Raji (cell line): ENCODE measurements around the gene IRF2BP1.
A peak's percentile ranks its signal among the peaks of the same experiment; 100 is the strongest.

Source experiments
- POLR2A ChIP-seq: IDR thresholded peaks from 2 replicates; pipeline ENCODE4 v1.6.1; 2011; ENCODE audit warnings: low read depth, low read length, control low read depth; ENCODE audit not compliant: insufficient read depth

IRF2BP1 gene

DNA sequence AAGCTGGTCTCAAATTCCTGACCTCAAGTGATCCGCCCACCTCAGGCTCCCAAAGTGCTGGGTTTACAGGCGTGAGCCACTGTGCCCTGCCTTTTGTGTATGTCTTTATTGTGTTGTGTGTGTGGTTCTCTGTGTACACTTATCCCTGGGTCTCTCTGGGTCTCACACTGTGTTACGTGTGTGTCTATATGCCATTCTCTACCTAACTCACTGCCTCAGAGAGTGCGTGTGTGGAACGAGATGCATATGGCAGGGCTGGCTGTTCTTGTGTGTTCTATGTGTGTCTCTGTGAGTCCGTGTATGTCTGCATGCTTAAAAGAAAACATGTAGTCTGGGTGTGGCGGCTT, 11.3 kb downstream of the IRF2BP1 start:
- TF ChIP-seq POLR2A = no peak

GRCh38 chr19:45873219-45873772, 12.6 kb downstream of the IRF2BP1 start:
- no peak for TF ChIP-seq POLR2A

GRCh38 chr19:45872095-45872919, 13.6 kb downstream of the IRF2BP1 start:
- no peak for TF ChIP-seq POLR2A

- TF ChIP-seq POLR2A = no peak
Observed at GRCh38 chr19:45870798-45871197, 15.1 kb downstream of the IRF2BP1 start.

DNA sequence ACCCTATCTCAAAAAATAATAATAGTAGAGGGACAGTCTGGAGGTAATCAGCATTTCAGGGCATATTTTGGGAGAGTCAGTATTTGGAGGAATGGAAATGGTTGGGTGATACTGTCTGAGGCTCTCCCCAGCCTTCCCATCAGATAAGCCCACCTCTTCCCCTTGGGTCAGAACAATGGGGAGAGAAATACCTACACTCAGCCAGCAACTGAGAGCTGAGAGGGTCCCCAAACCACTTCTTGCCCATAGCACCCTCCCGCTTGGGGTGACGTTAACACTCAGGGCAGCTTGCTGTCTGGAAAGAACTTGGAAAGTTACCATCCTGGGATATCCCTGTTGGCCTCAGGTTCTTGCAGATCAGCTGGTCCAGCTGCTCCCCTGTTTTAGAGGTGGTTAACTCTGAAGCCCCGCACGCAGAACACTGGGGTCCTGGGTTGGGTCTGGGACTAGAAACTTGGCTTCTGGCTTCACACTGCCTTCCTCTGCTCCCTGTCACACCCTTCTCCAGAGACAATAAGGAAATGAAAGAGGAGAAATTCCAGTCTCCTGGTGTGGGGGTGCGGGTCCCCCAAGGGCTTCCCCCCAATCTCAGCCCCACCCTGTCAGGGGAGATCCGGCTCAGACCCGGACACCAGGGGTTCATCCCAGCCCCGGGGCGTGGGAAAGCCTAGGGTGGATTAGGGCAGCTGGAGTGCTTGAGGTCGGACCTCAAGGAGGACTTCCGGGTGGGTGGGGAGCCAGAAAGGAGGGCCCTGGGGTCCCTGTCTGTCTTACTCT, 19.4 kb downstream of the IRF2BP1 start:
- no peak for TF ChIP-seq POLR2A

DNA sequence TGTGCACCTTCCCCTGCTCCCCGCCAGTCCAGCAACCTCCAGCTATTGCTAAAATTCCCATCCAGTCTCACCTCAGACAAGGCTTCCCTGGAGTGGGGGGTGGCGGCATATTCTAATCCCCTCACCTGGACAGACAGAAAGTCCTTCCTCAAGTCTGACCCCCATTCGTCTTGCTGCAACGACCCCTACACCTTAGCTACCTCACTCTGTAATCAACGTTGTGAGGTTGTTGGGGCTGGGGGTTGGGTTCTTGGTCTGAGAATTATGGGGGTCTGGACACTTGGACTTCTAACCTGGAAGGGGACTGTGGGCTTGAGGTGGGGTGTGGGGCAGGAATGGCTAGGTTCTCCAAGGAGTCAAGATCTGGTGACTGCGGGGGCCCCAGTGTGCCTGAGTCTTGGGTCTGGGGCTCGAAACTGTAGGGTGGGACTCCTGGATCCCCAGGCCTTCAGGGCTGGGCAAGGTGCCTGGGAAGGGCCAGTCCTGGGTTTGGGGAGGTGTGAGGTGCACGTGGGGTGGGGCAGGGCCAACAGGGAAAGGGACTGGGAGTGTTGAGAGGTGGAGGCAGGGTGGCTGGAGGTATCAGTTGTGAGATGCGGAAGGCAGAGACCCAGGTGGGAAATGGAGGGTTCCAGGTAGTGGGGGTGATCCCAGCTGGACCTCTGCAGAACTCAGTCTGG, 20.5 kb downstream of the IRF2BP1 start:
- no peak for TF ChIP-seq POLR2A

DNA sequence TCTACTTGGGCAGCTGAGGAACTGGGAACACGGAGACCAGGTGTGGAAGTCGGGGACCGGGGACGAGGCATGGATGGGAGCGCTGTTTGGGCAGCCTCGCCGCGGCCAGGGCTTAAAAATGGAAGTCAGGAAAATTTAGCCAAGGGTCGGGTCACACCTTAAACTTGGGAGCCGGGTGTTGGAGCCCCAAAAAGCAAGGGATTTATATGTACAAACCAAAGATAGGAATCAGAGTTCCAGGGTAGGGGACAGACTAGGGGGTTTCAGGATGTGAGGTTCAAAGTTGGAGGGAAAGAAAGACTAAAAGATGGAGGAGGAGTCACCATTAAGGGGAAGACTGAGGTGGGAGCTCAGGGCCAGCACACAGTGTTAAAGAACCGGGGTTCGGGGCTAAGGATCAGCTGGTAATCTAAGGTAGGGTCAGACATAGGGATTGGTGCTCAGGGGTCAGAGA, 21.3 kb downstream of the IRF2BP1 start:
- TF ChIP-seq POLR2A = no peak

- TF ChIP-seq POLR2A = no peak
Observed at GRCh38 chr19:45863840-45864628, 21.9 kb downstream of the IRF2BP1 start, which contains the start of gene FOXA3. Gene FOXA3, plus strand, starts transcription at chr19:45864326. Its CDS starts 131 bp downstream, at chr19:45864457.

DNA sequence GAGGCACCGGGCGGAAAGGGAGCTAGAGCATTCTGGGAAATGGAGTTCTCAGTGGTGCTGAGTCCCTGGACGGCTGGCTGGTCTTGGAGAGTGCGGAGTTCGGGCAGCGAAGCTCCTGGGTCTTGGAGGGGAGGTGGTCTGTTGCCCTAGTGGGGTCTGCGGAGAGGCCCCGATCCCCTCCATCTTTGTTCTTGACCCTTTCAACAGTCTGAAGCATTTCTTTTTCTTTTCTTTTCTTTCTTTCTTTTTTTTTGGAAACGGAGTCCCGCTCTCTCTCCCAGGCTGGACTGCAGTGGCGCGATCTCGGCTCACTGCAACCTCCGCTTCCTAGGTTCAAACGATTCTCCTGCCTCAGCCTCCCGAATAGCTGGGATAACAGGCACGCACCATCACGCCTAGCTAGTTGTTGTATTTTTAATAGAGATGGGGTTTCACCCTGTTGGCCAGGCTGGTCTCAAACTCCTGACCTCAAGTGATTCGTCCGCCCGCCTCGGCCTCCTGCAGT, 22.6 kb downstream of the IRF2BP1 start:
- TF ChIP-seq POLR2A = 0 out of 2 replicates have a peak, but pooled peaks have one; percentile 6

DNA sequence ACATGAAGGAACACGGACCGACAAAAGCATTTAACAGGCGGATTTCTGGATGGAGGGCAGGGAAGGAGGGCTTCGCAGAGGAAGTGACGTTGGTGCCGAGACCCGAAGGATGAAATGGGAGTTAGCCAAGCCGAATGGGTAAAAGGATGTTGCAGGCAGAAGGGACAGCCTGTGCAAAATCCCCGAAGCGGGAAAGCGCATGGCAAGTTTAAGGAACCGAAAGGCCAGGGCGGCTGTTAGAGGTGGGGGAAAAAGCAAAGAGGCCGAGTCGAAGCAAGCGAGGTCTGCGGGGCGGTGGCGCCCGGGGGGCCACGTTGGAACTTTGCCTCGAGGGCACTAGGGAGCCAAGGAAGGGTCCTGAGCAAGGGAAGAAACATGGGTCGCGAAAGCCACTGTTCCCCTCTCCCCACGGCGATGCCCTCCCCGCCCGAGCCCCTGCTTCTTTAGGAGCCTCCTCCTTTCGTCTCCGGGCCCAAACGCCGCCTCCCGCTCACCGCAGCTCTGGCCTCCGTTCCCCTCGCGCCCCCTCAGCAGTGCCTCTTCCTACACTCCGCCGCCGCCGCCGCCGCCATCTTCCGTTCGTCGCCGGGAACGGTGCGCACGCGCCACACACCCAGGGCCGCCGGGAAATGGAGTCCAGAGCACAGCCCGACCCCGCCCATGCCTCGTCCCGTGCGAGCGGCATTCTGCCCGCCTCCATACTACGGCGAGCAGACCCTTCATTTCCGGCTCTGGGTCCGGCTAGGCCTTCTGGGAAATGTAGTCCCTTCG, 23.2 kb downstream of the IRF2BP1 start, which contains the start of gene SYMPK:
SYMPK (minus strand) TSS at position 584 of the 771 bp plus-strand sequence. CDS start 8,652 bp downstream, outside the sequence.
- TF ChIP-seq POLR2A = peak; percentile 79

DNA sequence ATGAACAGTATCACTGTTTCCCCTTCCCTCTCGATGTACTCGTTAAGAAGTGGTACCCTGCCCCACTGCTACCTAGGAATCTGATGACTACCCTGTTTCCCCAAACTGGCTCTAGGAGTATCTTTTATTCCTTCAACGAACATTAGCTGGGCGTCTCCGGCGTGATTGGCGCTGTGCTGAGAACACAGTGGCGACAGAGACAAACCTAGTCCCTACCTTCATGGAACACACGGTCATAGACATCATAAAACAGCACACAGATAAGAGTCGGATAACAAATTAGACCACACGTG, 23.7 kb downstream of the IRF2BP1 start:
- no peak for TF ChIP-seq POLR2A

- TF ChIP-seq POLR2A = no peak
Observed at GRCh38 chr19:45860359-45861259, 25.3 kb downstream of the IRF2BP1 start.
